Duodenal mucosa (tissue), 2 donors: ENCODE data around the gene PIEZO2.

Source experiments
- H3K27ac ChIP-seq: one replicate; pipeline ENCODE4 v1.7.0; 2013; ENCODE audit warnings: low read depth, low read length
- H3K27me3 ChIP-seq, 2 donors: one replicate each; pipeline ENCODE4 v1.7.0; 2013; ENCODE audit warnings: low read length in 2 of 2, control low read depth in 1 of 2; ENCODE audit not compliant: insufficient read depth in 2 of 2, control insufficient read depth in 1 of 2
- H3K36me3 ChIP-seq, 2 donors: one replicate each; pipeline ENCODE4 v1.7.0; 2013; ENCODE audit warnings: low read length in 2 of 2, control low read depth in 1 of 2; ENCODE audit not compliant: insufficient read depth in 2 of 2, control insufficient read depth in 1 of 2
- H3K4me1 ChIP-seq, 2 donors: one replicate each; pipeline ENCODE4 v1.7.0; 2013; ENCODE audit warnings: low read length in 2 of 2, control low read depth in 1 of 2; ENCODE audit not compliant: insufficient read depth in 2 of 2, control insufficient read depth in 1 of 2
- H3K4me3 ChIP-seq, 2 donors: one replicate each; pipeline ENCODE4 v1.7.0; 2013; ENCODE audit warnings: low read length in 2 of 2, low read depth in 1 of 2
- H3K9ac ChIP-seq, 2 donors: one replicate each; pipeline ENCODE4 v1.7.0; 2013; ENCODE audit warnings: low read length in 2 of 2, low read depth in 1 of 2
- H3K9me3 ChIP-seq, 2 donors: one replicate each; pipeline ENCODE4 v1.7.0; 2013; ENCODE audit warnings: low read length in 2 of 2, control low read depth in 1 of 2; ENCODE audit not compliant: control insufficient read depth in 1 of 2

The PIEZO2 gene

DNA sequence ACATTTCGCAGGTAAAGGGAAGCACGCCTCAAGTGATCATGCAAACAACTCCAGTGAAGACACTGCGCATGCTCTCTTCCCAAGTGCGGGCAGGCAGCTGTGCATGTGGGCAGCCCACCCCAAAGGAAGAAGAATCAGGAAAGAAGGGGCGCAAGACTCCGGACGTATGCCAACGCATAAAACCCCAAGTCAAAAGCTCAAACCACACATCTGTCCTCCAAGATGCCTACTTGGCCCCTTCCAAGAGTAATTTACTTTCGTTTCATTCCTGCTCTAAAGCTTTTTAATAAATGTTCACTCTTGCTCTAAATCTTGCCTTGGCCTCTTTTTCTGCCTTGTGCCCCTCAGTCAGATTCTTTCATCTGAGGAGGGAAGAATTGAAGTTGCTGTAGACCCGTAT, 254.9 kb downstream of the PIEZO2 start:
- Histone ChIP-seq H3K27ac (no peak overlapping the region), H3K9ac (no peak overlapping the region), H3K4me1 (no peaks in the 10 kb centered on the region), H3K4me3 (no peak overlapping the region), H3K36me3 (no peaks in the 10 kb centered on the region), H3K27me3 (peaks cover 0 to 5% of the 10 kb centered on the region in 2 donors), H3K9me3 (no peaks in the 10 kb centered on the region)

DNA sequence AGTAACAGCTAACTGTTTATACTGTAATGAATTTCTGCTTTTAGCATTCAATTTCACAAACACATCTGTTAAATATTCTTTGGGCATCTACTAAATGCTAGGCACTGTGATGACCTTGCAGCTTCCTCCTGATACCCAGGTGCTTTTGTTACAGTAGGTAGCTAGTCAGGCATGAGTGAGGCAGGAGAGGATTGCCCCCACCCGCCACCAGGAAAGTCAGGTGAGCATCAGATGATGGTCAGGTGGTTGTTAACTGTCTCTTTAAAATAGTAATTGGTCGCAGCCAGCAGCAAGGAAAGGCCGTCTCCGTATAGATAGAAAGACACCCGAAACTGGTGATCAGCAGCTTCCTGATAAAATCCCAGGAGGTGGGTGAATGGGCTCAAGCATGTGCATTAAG, 255.6 kb downstream of the PIEZO2 start:
- Histone ChIP-seq H3K36me3 (no peaks in the 10 kb centered on the region), H3K4me1 (no peaks in the 10 kb centered on the region), H3K9ac (no peak overlapping the region), H3K4me3 (no peak overlapping the region), H3K9me3 (no peaks in the 10 kb centered on the region), H3K27me3 (peaks cover 0 to 3% of the 10 kb centered on the region in 2 donors), H3K27ac (no peak overlapping the region)

- Histone ChIP-seq H3K36me3 (no peaks in the 10 kb centered on the region), H3K4me3 (no peak overlapping the region), H3K4me1 (no peaks in the 10 kb centered on the region), H3K9ac (no peak overlapping the region), H3K9me3 (no peaks in the 10 kb centered on the region), H3K27ac (no peak overlapping the region), H3K27me3 (no peaks in the 10 kb centered on the region)
Measured at GRCh38 chr18:10893196-10893595, 256.2 kb downstream of the PIEZO2 start.

DNA sequence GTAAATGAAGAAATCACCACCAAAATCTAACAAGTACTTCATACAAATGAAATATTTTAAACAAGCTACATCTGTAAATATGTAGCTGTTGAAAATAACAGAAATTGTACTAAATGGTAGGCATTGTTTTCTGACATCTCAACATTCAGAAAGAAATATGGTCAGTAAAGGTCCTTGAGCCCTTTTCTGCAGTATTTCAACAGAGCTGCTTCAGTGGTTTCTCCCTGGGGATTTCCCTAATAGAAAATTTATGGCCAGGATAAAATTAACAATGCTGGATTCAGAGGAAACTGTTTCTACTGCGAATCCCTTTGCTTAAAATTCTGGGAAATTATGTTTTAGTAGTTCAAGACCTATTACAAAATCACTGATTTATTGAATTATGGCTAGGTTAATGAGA, 256.6 kb downstream of the PIEZO2 start:
- no peak overlapping the region for H3K27ac ChIP-seq

GRCh38 chr18:10890022-10890421, 259.3 kb downstream of the PIEZO2 start:
- Histone ChIP-seq H3K4me1 (no peaks in the 10 kb centered on the region), H3K9me3 (no peaks in the 10 kb centered on the region), H3K36me3 (no peaks in the 10 kb centered on the region), H3K9ac (no peak overlapping the region), H3K27ac (no peak overlapping the region), H3K27me3 (no peaks in the 10 kb centered on the region), H3K4me3 (no peak overlapping the region)

More for the DNA sequence above, 256.6 kb downstream of the PIEZO2 start:
- H3K4me3 ChIP-seq: no peak overlapping the region
- H3K36me3 ChIP-seq: no peaks in the 10 kb centered on the region
- no peaks in the 10 kb centered on the region for H3K4me1 ChIP-seq
- H3K9ac ChIP-seq: no peak overlapping the region
- H3K27me3 ChIP-seq: no peaks in the 10 kb centered on the region
- H3K9me3 ChIP-seq: no peaks in the 10 kb centered on the region

DNA sequence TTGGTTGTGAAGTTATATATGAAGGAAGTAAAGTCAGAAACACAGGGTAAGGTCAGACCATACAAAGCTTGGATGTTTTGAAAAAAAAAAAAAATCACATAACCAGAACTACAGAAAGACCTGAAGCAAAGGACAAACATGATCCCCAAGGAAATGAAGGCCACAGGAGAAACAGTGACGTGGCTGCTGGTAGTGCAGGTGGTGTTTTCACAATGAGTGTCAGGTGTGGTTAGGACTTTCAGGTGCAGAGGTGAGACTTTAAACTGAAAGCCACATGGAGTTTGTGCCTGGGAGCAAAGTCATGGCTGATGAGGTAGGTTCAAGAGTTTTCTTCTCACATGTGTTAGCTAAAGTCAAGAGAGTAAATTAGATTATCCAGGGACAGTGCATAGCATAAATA, 270.7 kb downstream of the PIEZO2 start:
- Histone ChIP-seq H3K27me3 (no peaks in the 10 kb centered on the region), H3K9ac (no peak overlapping the region), H3K9me3 (no peaks in the 10 kb centered on the region), H3K27ac (no peak overlapping the region), H3K36me3 (no peaks in the 10 kb centered on the region), H3K4me3 (no peak overlapping the region), H3K4me1 (no peaks in the 10 kb centered on the region)

DNA sequence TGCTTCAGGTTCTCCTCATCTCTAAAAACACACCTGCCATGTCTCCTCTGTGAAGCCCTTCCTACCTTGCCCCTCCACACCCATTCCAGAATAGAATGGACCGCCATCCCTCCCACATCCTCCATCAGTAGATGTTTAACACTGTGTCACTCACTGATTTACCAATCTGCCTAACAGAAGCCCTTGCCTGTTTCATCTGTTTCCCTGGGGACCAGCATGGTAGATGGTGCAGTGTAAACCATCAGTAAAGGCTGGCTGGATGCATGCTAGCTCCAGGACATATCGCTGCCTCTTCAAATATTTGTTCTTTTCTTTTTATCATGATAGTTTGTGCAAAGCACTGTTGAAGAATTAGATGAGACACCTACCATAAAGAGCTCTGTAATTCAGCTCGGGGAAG, 271.4 kb downstream of the PIEZO2 start:
- Histone ChIP-seq H3K9me3 (no peaks in the 10 kb centered on the region), H3K36me3 (no peaks in the 10 kb centered on the region), H3K27me3 (no peaks in the 10 kb centered on the region), H3K27ac (no peak overlapping the region), H3K4me1 (no peaks in the 10 kb centered on the region), H3K9ac (no peak overlapping the region), H3K4me3 (no peak overlapping the region)

DNA sequence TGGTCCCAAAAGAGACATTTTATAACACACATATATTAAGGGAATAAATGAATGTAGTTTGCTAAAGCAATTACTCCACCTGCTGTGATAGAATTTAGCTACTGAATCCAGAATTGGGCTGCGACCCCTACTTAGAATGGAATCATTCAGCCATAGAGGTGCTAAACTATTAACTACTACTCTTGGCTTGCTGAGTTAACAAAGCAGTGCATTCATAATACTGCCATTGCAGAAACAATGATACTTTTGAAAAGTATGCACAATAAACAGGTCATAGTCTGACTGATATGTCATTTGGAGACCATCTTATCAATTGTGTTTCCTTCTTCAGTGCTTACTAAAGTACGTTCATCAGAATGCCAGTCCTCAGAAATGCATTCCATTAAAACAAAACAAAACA, 273.6 kb downstream of the PIEZO2 start:
- H3K36me3 ChIP-seq: no peaks in the 10 kb centered on the region
- no peaks in the 10 kb centered on the region for H3K27me3 ChIP-seq
- H3K27ac ChIP-seq: no peak overlapping the region
- no peak overlapping the region for H3K9ac ChIP-seq
- no peaks in the 10 kb centered on the region for H3K9me3 ChIP-seq
- no peaks in the 10 kb centered on the region for H3K4me1 ChIP-seq
- H3K4me3 ChIP-seq: no peak overlapping the region

- Histone ChIP-seq H3K4me3 (no peak overlapping the region), H3K27ac (no peak overlapping the region), H3K9me3 (no peaks in the 10 kb centered on the region), H3K4me1 (no peaks in the 10 kb centered on the region), H3K36me3 (no peaks in the 10 kb centered on the region), H3K9ac (no peak overlapping the region), H3K27me3 (no peaks in the 10 kb centered on the region)
Measured at GRCh38 chr18:10872304-10872703, 277.1 kb downstream of the PIEZO2 start.

- Histone ChIP-seq H3K9ac (no peak overlapping the region), H3K9me3 (peaks cover 5 to 6% of the 10 kb centered on the region in 2 donors), H3K4me1 (peaks cover 0 to 3% of the 10 kb centered on the region in 2 donors), H3K27me3 (no peaks in the 10 kb centered on the region), H3K4me3 (no peak overlapping the region), H3K27ac (no peak overlapping the region), H3K36me3 (no peaks in the 10 kb centered on the region)
Measured at GRCh38 chr18:10864722-10865121, 284.6 kb downstream of the PIEZO2 start.

- Histone ChIP-seq H3K4me3 (no peak overlapping the region), H3K36me3 (no peaks in the 10 kb centered on the region), H3K9ac (no peak overlapping the region), H3K9me3 (peaks cover 5 to 6% of the 10 kb centered on the region in 2 donors), H3K27me3 (no peaks in the 10 kb centered on the region), H3K4me1 (peaks cover 0 to 3% of the 10 kb centered on the region in 2 donors), H3K27ac (no peak overlapping the region)
Measured at GRCh38 chr18:10863026-10863425, 286.3 kb downstream of the PIEZO2 start.
